Hepatocyte (in vitro differentiated cells): ENCODE measurements around the gene EXD3.

Experiments used
- EZH2 ChIP-seq: fragments of 200-600 bp; sonication (generic); IDR thresholded peaks from 2 replicates; pipeline ENCODE4 v1.6.1; 2016; ENCODE audit warnings: antibody characterized with exemption, mild to moderate bottlenecking, borderline replicate concordance
- TF ChIP-seq, protein P1 (sequence below): fragments of 200-600 bp; sonication (generic); IDR thresholded peaks from 2 replicates; pipeline ENCODE4 v1.5.1; 2016; ENCODE audit warnings: antibody characterized with exemption, mild to moderate bottlenecking; ENCODE audit not compliant: poor library complexity

- TF ChIP-seq, protein P1, sequence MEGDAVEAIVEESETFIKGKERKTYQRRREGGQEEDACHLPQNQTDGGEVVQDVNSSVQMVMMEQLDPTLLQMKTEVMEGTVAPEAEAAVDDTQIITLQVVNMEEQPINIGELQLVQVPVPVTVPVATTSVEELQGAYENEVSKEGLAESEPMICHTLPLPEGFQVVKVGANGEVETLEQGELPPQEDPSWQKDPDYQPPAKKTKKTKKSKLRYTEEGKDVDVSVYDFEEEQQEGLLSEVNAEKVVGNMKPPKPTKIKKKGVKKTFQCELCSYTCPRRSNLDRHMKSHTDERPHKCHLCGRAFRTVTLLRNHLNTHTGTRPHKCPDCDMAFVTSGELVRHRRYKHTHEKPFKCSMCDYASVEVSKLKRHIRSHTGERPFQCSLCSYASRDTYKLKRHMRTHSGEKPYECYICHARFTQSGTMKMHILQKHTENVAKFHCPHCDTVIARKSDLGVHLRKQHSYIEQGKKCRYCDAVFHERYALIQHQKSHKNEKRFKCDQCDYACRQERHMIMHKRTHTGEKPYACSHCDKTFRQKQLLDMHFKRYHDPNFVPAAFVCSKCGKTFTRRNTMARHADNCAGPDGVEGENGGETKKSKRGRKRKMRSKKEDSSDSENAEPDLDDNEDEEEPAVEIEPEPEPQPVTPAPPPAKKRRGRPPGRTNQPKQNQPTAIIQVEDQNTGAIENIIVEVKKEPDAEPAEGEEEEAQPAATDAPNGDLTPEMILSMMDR: no peak
- TF ChIP-seq EZH2: no peak
Observed at GRCh38 chr9:137379761-137380161, 43.2 kb downstream of the EXD3 start.
